Trophoblast cell (in vitro differentiated cells and primary cell): ENCODE data around the gene FMNL2.

Source experiments
- DNase-seq, 2 donors: peaks; one replicate each; pipeline ENCODE4 v3.0.0-alpha.2; 2016
- H2AFZ ChIP-seq: 2 replicates; pipeline ENCODE4 v1.6.1; 2013; ENCODE audit warnings: low read length, moderate library complexity, mild to moderate bottlenecking; ENCODE audit not compliant: insufficient read depth, poor library complexity
- H2AK5ac ChIP-seq: 2 replicates; pipeline ENCODE4 v1.6.1; 2013; ENCODE audit warnings: mild to moderate bottlenecking, low read length
- H2BK120ac ChIP-seq: 2 replicates; pipeline ENCODE4 v1.6.1; 2013; ENCODE audit warnings: low read length, mild to moderate bottlenecking, moderate library complexity; ENCODE audit not compliant: insufficient read depth, poor library complexity
- H2BK12ac ChIP-seq: 2 replicates; pipeline ENCODE4 v1.6.1; 2013; ENCODE audit warnings: mild to moderate bottlenecking, low read length, moderate library complexity
- H2BK5ac ChIP-seq: 2 replicates; pipeline ENCODE4 v1.6.1; 2013; ENCODE audit warnings: low read length, low read depth, moderate library complexity, mild to moderate bottlenecking; ENCODE audit not compliant: poor library complexity
- H3K14ac ChIP-seq: 2 replicates; pipeline ENCODE4 v1.6.1; 2013; ENCODE audit warnings: mild to moderate bottlenecking, low read length
- H3K18ac ChIP-seq: 2 replicates; pipeline ENCODE4 v1.6.1; 2013; ENCODE audit warnings: mild to moderate bottlenecking, low read length
- H3K23ac ChIP-seq: 2 replicates; pipeline ENCODE4 v1.6.1; 2013; ENCODE audit warnings: low read length
- H3K27ac ChIP-seq: 2 replicates; pipeline ENCODE4 v1.5.1; 2013; ENCODE audit warnings: low read depth, mild to moderate bottlenecking, inconsistent platforms, low read length, moderate library complexity
- H3K27me3 ChIP-seq: 2 replicates; pipeline ENCODE4 v1.6.1; 2013; ENCODE audit warnings: inconsistent platforms, mild to moderate bottlenecking, low read length, moderate library complexity; ENCODE audit not compliant: insufficient read depth
- H3K36me3 ChIP-seq, 2 experiments: 1 replicate in 1 of 2; 2 replicates in 1 of 2; pipeline ENCODE4 v1.6.1; 2013; ENCODE audit warnings: low read length in 2 of 2, mild to moderate bottlenecking in 2 of 2, moderate library complexity in 1 of 2; ENCODE audit not compliant: insufficient read depth in 2 of 2, control insufficient read depth in 1 of 2
- H3K4ac ChIP-seq: 2 replicates; pipeline ENCODE4 v1.6.1; 2013; ENCODE audit warnings: low read depth, mild to moderate bottlenecking, low read length, moderate library complexity
- H3K4me1 ChIP-seq, 2 experiments: 1 replicate in 1 of 2; 2 replicates in 1 of 2; pipeline ENCODE4 v1.6.1; 2013; ENCODE audit warnings: low read length in 2 of 2, mild to moderate bottlenecking in 2 of 2, moderate library complexity in 1 of 2; ENCODE audit not compliant: insufficient read depth in 2 of 2, control insufficient read depth in 1 of 2
- H3K4me2 ChIP-seq: 2 replicates; pipeline ENCODE4 v1.6.1; 2013; ENCODE audit warnings: inconsistent platforms, mild to moderate bottlenecking, low read length, moderate library complexity
- H3K4me3 ChIP-seq: 2 replicates; pipeline ENCODE4 v1.5.1; 2013; ENCODE audit warnings: mild to moderate bottlenecking, low read depth, low read length, inconsistent platforms
- H3K79me1 ChIP-seq: one replicate; pipeline ENCODE4 v1.6.1; 2013; ENCODE audit warnings: low read length
- H3K79me2 ChIP-seq: 2 replicates; pipeline ENCODE4 v1.6.1; 2013; ENCODE audit warnings: low read length, mild to moderate bottlenecking; ENCODE audit not compliant: control insufficient read depth, insufficient read depth, poor library complexity
- H3K9ac ChIP-seq: 2 replicates; pipeline ENCODE4 v1.6.1; 2013; ENCODE audit warnings: mild to moderate bottlenecking, low read length
- H3K9me3 ChIP-seq: 2 replicates; pipeline ENCODE4 v1.6.1; 2013; ENCODE audit warnings: low read depth, mild to moderate bottlenecking, control low read depth, inconsistent platforms, low read length; ENCODE audit not compliant: insufficient read depth
- H4K12ac ChIP-seq: 2 replicates; pipeline ENCODE4 v1.6.1; 2013; ENCODE audit warnings: low read depth, mild to moderate bottlenecking, low read length, moderate library complexity
- H4K8ac ChIP-seq: 2 replicates; pipeline ENCODE4 v1.6.1; 2013; ENCODE audit warnings: low read depth, mild to moderate bottlenecking, low read length, moderate library complexity
- H4K91ac ChIP-seq: one replicate; pipeline ENCODE4 v1.6.1; 2013; ENCODE audit warnings: low read depth, mild to moderate bottlenecking, low read length, moderate library complexity
- WGBS: extraction: QIAGEN DNeasy Blood & Tissue Kit; methylation state at CpG from one replicate; pipeline ENCODE4 v1.1.7; 2013; ENCODE audit warnings: missing lambda C conversion rate; ENCODE audit not compliant: insufficient read length, insufficient coverage; ENCODE audit errors: extremely low coverage; 5-methylcytosine and 5-hydroxymethylcytosine counted together

The FMNL2 gene

DNA sequence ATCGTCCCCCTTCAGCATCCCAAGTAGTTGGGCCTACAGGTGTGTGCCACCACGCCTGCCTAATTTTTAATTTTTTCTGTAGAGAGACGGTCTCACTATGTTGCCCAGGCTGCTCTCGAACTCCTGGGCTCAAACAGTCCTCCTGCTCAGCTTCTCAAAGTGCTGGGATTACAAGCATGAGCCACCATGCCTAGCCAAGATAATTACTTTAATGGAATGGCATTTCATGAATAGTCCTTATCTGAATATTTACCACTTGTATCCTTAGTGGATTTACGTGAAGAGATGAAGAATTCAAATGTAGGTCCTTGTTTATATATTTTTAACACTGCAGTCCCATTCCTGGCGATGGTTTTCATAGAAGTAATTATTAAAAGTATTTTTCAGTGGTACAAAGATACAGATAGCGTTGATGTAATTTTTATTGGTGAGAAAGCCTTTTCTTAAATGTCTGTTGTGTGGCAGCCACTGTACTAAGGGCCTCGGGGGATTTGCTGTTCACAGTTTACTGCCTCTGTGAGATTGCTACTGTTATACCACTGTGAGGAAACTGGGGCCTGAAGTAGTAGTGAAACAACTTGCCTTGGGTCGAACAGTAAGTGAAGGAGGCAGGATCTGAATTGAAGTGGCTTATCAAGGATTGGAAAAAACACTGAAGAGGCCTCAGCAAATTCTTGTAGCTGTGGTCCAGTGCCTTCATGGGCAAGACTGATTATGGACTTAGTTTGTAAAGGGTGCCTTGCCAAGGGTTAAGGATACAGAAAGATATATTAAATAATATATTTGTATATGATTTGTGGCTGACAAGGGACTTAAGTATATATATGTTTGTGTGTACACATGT, 231.1 kb downstream of the FMNL2 start:
- Histone ChIP-seq H2AFZ (no peak overlapping the region), H3K79me2 (no peaks in the 10 kb centered on the region), H3K14ac (no peak overlapping the region), H3K9ac (no peak overlapping the region), H2BK120ac (no peak overlapping the region), H3K36me3 (peaks cover 0 to 8% of the 10 kb centered on the region in 2 experiments), H2BK5ac (no peak overlapping the region), H2BK12ac (no peak overlapping the region), H3K4ac (no peak overlapping the region), H3K27ac (no peak overlapping the region), H3K23ac (no peak overlapping the region), H3K4me2 (no peak overlapping the region), H4K8ac (no peak overlapping the region), H3K4me1 (no peaks in the 10 kb centered on the region), H4K12ac (no peak overlapping the region), H3K18ac (no peak overlapping the region), H3K27me3 (no peaks in the 10 kb centered on the region), H3K9me3 (no peaks in the 10 kb centered on the region), H2AK5ac (no peak overlapping the region), H3K79me1 (no peaks in the 10 kb centered on the region), H4K91ac (no peak overlapping the region), H3K4me3 (no peak overlapping the region)
- peak in 1 of 2 donors; percentile 39 for DNase-seq
- WGBS = no CpG with 5 or more reads among the region's 9 CpGs

DNA sequence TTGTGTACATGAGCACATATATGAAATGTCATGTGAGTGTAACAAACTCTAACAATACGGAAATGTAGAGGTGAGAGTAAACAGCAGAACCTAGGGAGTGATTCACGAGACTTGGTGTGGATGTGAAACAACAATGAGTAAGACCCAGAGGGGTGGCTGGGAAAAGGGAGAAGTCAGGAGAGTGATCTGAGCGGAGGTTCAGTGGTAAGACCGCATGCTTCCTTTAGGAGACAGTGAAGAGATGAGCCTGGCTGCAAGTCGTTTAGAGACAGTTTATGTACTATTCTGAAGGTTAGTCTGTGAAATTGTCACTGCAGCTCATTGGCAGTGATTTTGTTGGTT, 231.7 kb downstream of the FMNL2 start:
- H2BK5ac ChIP-seq = no peak overlapping the region
- no peak overlapping the region for H3K27ac ChIP-seq
- no peak overlapping the region for H3K9ac ChIP-seq
- H2AFZ ChIP-seq = no peak overlapping the region
- no peaks in the 10 kb centered on the region for H3K79me2 ChIP-seq
- no peak overlapping the region for H2AK5ac ChIP-seq
- no peaks in the 10 kb centered on the region for H3K27me3 ChIP-seq
- peaks cover 0 to 8% of the 10 kb centered on the region in 2 experiments for H3K36me3 ChIP-seq
- H4K8ac ChIP-seq = no peak overlapping the region
- H3K9me3 ChIP-seq = no peaks in the 10 kb centered on the region
- H3K23ac ChIP-seq = no peak overlapping the region
- no peak overlapping the region for H3K14ac ChIP-seq
- WGBS = no CpG with 5 or more reads among the region's 5 CpGs
- H2BK120ac ChIP-seq = no peak overlapping the region
- H3K4me2 ChIP-seq = no peak overlapping the region
- no peak overlapping the region for H2BK12ac ChIP-seq
- no peaks in the 10 kb centered on the region for H3K4me1 ChIP-seq
- peak in 1 of 2 donors; percentile 29 for DNase-seq
- no peaks in the 10 kb centered on the region for H3K79me1 ChIP-seq
- no peak overlapping the region for H4K12ac ChIP-seq
- no peak overlapping the region for H3K18ac ChIP-seq
- no peak overlapping the region for H4K91ac ChIP-seq
- no peak overlapping the region for H3K4ac ChIP-seq
- H3K4me3 ChIP-seq = no peak overlapping the region

DNA sequence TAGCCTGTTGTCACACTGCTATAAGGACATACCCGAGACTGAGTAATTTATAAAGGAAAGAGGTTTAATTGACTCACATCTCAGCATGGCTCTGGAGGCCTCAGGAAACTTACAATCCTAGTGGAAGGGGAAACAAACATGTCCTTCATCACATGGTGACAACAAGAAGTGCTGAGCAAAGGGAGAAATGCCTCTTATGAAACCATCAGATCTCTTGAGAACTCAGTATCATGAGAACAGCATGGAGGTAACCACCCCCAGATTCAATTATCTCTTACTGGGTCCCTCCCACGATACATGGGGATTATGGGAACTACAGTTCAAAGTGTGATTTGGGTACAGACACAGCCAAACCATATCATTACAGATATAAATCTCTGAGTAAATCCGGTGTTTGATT, 233.6 kb downstream of the FMNL2 start:
- no peaks in the 10 kb centered on the region for H3K4me1 ChIP-seq
- H3K4ac ChIP-seq = no peak overlapping the region
- H3K9me3 ChIP-seq = no peaks in the 10 kb centered on the region
- no peak overlapping the region for H3K4me3 ChIP-seq
- H2AK5ac ChIP-seq = no peak overlapping the region
- H3K9ac ChIP-seq = no peak overlapping the region
- H2AFZ ChIP-seq = no peak overlapping the region
- no CpG with 5 or more reads among the region's 3 CpGs for WGBS
- no peak overlapping the region for H2BK5ac ChIP-seq
- no peak overlapping the region for H2BK12ac ChIP-seq
- H4K91ac ChIP-seq = no peak overlapping the region
- H4K8ac ChIP-seq = no peak overlapping the region
- H3K36me3 ChIP-seq = peaks cover 1 to 8% of the 10 kb centered on the region in 2 experiments
- H3K79me2 ChIP-seq = no peaks in the 10 kb centered on the region
- H3K14ac ChIP-seq = no peak overlapping the region
- H2BK120ac ChIP-seq = no peak overlapping the region
- no peak for DNase-seq
- no peak overlapping the region for H3K23ac ChIP-seq
- H3K18ac ChIP-seq = no peak overlapping the region
- no peaks in the 10 kb centered on the region for H3K27me3 ChIP-seq
- H3K4me2 ChIP-seq = no peak overlapping the region
- H4K12ac ChIP-seq = no peak overlapping the region
- no peak overlapping the region for H3K27ac ChIP-seq
- H3K79me1 ChIP-seq = no peaks in the 10 kb centered on the region

DNA sequence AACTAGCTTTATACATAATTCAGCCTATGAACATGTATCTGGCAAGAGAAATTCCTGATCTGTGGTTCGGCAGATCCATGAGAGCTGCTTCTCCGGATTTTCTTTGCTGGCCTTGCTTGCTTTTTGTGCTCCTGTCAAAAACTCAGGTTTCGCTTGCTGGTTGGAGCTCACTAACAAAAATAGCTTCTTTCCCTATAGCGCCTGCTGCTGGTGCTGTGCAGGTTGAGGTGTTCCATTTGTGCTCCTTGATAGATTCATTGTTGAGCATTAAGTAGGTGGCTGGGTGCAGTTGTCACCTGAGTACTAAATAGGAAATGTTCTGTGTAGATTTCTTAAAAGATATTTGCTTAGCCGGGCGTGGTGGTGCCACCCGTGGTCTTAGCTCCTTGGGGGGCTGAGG, 234.2 kb downstream of the FMNL2 start:
- no peaks in the 10 kb centered on the region for H3K9me3 ChIP-seq
- no peak overlapping the region for H3K27ac ChIP-seq
- H3K4me3 ChIP-seq = no peak overlapping the region
- H3K79me1 ChIP-seq = no peaks in the 10 kb centered on the region
- no peak overlapping the region for H3K9ac ChIP-seq
- WGBS = no CpG with 5 or more reads among the region's 7 CpGs
- no peak overlapping the region for H2BK120ac ChIP-seq
- no peaks in the 10 kb centered on the region for H3K79me2 ChIP-seq
- H2AFZ ChIP-seq = no peak overlapping the region
- H3K4me2 ChIP-seq = no peak overlapping the region
- no peak overlapping the region for H4K91ac ChIP-seq
- no peak overlapping the region for H4K8ac ChIP-seq
- no peaks in the 10 kb centered on the region for H3K27me3 ChIP-seq
- no peak overlapping the region for H2AK5ac ChIP-seq
- H2BK12ac ChIP-seq = no peak overlapping the region
- peaks cover 1 to 5% of the 10 kb centered on the region in 2 experiments for H3K36me3 ChIP-seq
- H3K18ac ChIP-seq = no peak overlapping the region
- H3K4me1 ChIP-seq = no peaks in the 10 kb centered on the region
- no peak overlapping the region for H3K23ac ChIP-seq
- H2BK5ac ChIP-seq = no peak overlapping the region
- H4K12ac ChIP-seq = no peak overlapping the region
- no peak for DNase-seq
- H3K14ac ChIP-seq = no peak overlapping the region
- no peak overlapping the region for H3K4ac ChIP-seq
